ENCODE measurements around the gene MYH7.

DNA sequence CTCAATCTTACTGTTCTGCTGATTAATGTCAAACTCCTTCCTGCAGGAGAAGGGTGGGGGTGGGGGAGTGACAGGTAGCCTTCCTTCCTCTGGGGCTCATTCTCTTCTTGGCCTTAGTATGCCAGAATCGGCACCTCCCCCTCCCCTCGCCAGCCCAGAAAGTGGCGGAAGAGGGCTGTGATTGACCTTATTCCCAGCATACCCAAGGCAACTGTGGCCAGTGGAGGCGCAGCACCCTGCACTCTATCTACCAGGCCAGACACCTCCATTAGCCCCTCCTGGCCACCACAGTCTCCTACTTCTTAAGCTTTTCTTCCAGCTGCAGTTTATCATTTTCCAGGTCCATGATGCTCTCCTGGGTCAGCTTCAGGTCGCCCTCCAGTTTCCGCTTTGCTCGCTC is 42.8 kb downstream of the MYH7 start:
- no peak for TF ChIP-seq EZH2 (IDR thresholded peaks at IDR 0.05; ENCODE audit: insufficient read depth, low read length)
- TF ChIP-seq, protein P1, sequence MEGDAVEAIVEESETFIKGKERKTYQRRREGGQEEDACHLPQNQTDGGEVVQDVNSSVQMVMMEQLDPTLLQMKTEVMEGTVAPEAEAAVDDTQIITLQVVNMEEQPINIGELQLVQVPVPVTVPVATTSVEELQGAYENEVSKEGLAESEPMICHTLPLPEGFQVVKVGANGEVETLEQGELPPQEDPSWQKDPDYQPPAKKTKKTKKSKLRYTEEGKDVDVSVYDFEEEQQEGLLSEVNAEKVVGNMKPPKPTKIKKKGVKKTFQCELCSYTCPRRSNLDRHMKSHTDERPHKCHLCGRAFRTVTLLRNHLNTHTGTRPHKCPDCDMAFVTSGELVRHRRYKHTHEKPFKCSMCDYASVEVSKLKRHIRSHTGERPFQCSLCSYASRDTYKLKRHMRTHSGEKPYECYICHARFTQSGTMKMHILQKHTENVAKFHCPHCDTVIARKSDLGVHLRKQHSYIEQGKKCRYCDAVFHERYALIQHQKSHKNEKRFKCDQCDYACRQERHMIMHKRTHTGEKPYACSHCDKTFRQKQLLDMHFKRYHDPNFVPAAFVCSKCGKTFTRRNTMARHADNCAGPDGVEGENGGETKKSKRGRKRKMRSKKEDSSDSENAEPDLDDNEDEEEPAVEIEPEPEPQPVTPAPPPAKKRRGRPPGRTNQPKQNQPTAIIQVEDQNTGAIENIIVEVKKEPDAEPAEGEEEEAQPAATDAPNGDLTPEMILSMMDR (IDR thresholded peaks at IDR 0.05; ENCODE audit: insufficient read depth, low read depth, low read length) = no peak

All from astrocyte (in vitro differentiated cells and primary cell).